GM12865 (cell line): ENCODE data around the gene RNF25.

Source experiments
- DNase-seq: peaks from one replicate; pipeline ENCODE4 v3.0.0; 2010; ENCODE audit warnings: low read depth
- H3K4me3 ChIP-seq: 2 replicates; pipeline ENCODE4 v1.5.1; 2011; ENCODE audit warnings: mild to moderate bottlenecking, low read depth, low read length, control low read depth
- TF ChIP-seq, protein P1 (sequence below): IDR thresholded peaks from 2 replicates; pipeline ENCODE4 v1.5.1; 2011; ENCODE audit warnings: low read length, control low read depth, low read depth, inconsistent platforms; ENCODE audit not compliant: insufficient read depth; ENCODE audit errors: missing control alignments

The RNF25 gene

DNA sequence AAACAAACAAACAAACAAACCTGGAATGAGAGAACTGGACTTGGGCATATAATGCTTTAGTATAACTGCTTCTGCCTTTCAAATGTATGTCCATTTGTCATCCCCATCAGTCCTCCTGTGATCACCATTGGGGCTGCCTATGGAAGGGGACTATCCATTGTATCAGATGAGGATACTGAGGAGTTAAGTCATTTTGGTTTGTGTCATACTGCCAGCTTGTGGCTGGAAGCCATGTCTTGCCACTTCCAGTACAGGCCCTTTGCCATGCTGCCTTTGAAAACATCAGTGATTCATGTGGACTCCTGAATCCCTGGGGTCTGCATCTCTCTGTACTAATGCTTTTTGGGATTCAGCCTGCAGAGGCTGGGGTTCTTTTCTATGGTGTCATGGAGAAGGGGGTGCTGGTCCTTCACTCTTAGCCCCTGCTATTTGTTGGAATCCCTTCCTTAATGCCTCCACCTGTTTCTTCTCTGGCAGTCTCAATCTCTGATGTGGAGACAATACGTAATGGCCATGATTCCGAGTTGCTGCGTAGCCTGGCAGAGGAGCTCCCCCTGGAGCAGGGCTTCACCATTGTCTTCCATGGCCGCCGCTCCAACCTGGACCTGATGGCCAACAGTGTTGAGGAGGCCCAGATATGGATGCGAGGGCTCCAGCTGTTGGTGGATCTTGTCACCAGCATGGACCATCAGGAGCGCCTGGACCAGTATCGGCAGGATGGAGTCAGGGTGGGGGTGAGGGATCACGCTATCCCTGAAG lies 53.5 kb downstream of the RNF25 start:
- TF ChIP-seq, protein P1, sequence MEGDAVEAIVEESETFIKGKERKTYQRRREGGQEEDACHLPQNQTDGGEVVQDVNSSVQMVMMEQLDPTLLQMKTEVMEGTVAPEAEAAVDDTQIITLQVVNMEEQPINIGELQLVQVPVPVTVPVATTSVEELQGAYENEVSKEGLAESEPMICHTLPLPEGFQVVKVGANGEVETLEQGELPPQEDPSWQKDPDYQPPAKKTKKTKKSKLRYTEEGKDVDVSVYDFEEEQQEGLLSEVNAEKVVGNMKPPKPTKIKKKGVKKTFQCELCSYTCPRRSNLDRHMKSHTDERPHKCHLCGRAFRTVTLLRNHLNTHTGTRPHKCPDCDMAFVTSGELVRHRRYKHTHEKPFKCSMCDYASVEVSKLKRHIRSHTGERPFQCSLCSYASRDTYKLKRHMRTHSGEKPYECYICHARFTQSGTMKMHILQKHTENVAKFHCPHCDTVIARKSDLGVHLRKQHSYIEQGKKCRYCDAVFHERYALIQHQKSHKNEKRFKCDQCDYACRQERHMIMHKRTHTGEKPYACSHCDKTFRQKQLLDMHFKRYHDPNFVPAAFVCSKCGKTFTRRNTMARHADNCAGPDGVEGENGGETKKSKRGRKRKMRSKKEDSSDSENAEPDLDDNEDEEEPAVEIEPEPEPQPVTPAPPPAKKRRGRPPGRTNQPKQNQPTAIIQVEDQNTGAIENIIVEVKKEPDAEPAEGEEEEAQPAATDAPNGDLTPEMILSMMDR: no peak
- no peak overlapping the region for H3K4me3 ChIP-seq
- DNase-seq: no peak

DNA sequence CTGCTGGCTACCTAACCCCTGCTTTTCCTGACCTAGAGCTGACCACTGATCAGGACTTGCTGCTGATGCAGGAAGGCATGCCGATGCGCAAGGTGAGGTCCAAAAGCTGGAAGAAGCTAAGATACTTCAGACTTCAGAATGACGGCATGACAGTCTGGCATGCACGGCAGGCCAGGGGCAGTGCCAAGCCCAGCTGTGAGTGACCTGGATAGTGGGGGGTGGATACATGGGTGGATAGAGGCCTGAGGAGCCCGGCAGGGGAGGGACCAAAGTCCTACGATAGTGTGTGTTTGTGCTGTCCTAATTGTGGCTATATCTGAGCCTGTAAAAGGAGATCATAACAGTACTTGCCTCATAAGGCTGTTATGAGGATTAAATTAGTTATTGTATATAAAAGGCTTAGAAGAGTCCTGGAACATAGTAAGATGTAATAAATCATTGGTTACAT lies 55.9 kb downstream of the RNF25 start:
- TF ChIP-seq, protein P1: no peak
- no peak overlapping the region for H3K4me3 ChIP-seq
- no peak for DNase-seq
